H1 (cell line): ENCODE measurements around the gene TRIM46. TPM values are rescaled to one million over a fixed set of nuclear protein-coding genes. Genes with fewer than 3 reads are reported as not detected.

Experiments used
- CEBPB ChIP-seq: IDR thresholded peaks from 2 replicates; pipeline ENCODE4 v1.6.1; 2012; ENCODE audit warnings: low read depth, low read length
- CHD7 ChIP-seq: fragments of 300-600 bp; sonication (generic); IDR thresholded peaks from 2 replicates; pipeline ENCODE4 v1.7.1; 2012; ENCODE audit warnings: low read length, moderate library complexity, mild to moderate bottlenecking, inconsistent platforms; ENCODE audit not compliant: insufficient replicate concordance
- GTF2F1 ChIP-seq: IDR thresholded peaks from 2 replicates; pipeline ENCODE4 v1.6.1; 2012; ENCODE audit warnings: low read depth, low read length, improper control_type of control experiment, borderline replicate concordance
- HDAC6 ChIP-seq: IDR thresholded peaks from one replicate; pipeline ENCODE4 v1.7.1; 2012; ENCODE audit warnings: low read depth, mild to moderate bottlenecking, inconsistent platforms, low read length, moderate library complexity
- JUND ChIP-seq: IDR thresholded peaks from 2 replicates; pipeline ENCODE4 v1.6.1; 2011; ENCODE audit warnings: mild to moderate bottlenecking, improper control_type of control experiment, low read length
- KDM4A ChIP-seq: IDR thresholded peaks from one replicate; pipeline ENCODE4 v1.7.1; 2012; ENCODE audit warnings: low read depth, mild to moderate bottlenecking, moderate library complexity, low read length, inconsistent platforms; ENCODE audit not compliant: severe bottlenecking
- NRF1 ChIP-seq: IDR thresholded peaks from 2 replicates; pipeline ENCODE4 v1.6.1; 2011; ENCODE audit warnings: mild to moderate bottlenecking, low read depth, low read length, improper control_type of control experiment
- RFX5 ChIP-seq: IDR thresholded peaks from 2 replicates; pipeline ENCODE4 v1.6.1; 2011; ENCODE audit warnings: low read depth, low read length, improper control_type of control experiment, borderline replicate concordance
- SRF ChIP-seq: IDR thresholded peaks from 2 replicates; pipeline ENCODE4 v1.6.1; 2011; ENCODE audit warnings: mild to moderate bottlenecking, low read depth, low read length, moderate library complexity
- TAF1 ChIP-seq: IDR thresholded peaks from 2 replicates; pipeline ENCODE4 v1.6.1; 2011; ENCODE audit warnings: mild to moderate bottlenecking, low read depth, low read length
- TEAD4 ChIP-seq: IDR thresholded peaks from 2 replicates; pipeline ENCODE4 v1.6.1; 2012; ENCODE audit warnings: low read depth, low read length, inconsistent platforms, mixed read lengths
- YY1 ChIP-seq: IDR thresholded peaks from 2 replicates; pipeline ENCODE4 v1.6.1; 2011; ENCODE audit warnings: low read depth, mild to moderate bottlenecking, low read length
- polyA plus RNA-seq, 7 experiments: library from polyadenylated mRNA; depleted of rRNA in 3 of 7; stranded (reverse) in 5 of 7; unstranded in 2 of 7; fragments of >200 nt in 5 of 7; fragments of 200-250 nt in 2 of 7; gene quantifications; 1 replicate in 5 of 7; 2 replicates in 1 of 7; 4 replicates in 1 of 7; pipeline versions ENCODE4 v1.2.1 to v1.2.3, GENCODE V29; 2011 to 2013; ENCODE audit warnings: missing spikeins in 2 of 7, mixed read lengths in 2 of 7
- total RNA-seq: library from RNA; stranded (reverse); fragmentation: NEBNext Ultra II Directional; extraction: Animal tissue kit (Norgen Biotek cat#: 25700); gene quantifications from 2 replicates; pipeline ENCODE4 v1.2.1, GENCODE V29; 2021

Gene TRIM46
- total and polyA plus RNA-seq, 2 of the 8 experiments (the other 6 are each of a cell fraction or from before 2014, with no cell fraction given) = 15.5 to 21.6 TPM

GRCh38 chr1:155176544-155177071 lies 3.0 kb downstream of the TRIM46 start (continued):
- TF ChIP-seq YY1 (peak; percentile 37; the same call in 1 of the 2 replicates), RFX5 (no peak), TEAD4 (no peak), JUND (no peak), TAF1 (no peak), CEBPB (no peak), NRF1 (no peak), HDAC6 (no peak), KDM4A (no peak), GTF2F1 (no peak), CHD7 (no peak), SRF (no peak)
